C4-2B (cell line): ENCODE results near the gene RNF223.
"Not testable (repeated sequence)": the region's sequence is repeated elsewhere in the genome, so short reads cannot be mapped to it uniquely, and the experiment has no call there.

Experiments used
- H3K27ac ChIP-seq: fragments of 450-650 bp; 2 replicates; pipeline ENCODE4 v1.5.1; 2017
- ZFX ChIP-seq: fragments of 450-650 bp; IDR thresholded peaks from 2 replicates; pipeline ENCODE4 v1.6.1; 2017
- TF ChIP-seq, protein P1 (sequence below): fragments of 450-650 bp; conservative IDR thresholded peaks from 2 replicates; pipeline ENCODE4 v1.5.1; 2017; ENCODE audit warnings: mild to moderate bottlenecking

Gene RNF223

DNA sequence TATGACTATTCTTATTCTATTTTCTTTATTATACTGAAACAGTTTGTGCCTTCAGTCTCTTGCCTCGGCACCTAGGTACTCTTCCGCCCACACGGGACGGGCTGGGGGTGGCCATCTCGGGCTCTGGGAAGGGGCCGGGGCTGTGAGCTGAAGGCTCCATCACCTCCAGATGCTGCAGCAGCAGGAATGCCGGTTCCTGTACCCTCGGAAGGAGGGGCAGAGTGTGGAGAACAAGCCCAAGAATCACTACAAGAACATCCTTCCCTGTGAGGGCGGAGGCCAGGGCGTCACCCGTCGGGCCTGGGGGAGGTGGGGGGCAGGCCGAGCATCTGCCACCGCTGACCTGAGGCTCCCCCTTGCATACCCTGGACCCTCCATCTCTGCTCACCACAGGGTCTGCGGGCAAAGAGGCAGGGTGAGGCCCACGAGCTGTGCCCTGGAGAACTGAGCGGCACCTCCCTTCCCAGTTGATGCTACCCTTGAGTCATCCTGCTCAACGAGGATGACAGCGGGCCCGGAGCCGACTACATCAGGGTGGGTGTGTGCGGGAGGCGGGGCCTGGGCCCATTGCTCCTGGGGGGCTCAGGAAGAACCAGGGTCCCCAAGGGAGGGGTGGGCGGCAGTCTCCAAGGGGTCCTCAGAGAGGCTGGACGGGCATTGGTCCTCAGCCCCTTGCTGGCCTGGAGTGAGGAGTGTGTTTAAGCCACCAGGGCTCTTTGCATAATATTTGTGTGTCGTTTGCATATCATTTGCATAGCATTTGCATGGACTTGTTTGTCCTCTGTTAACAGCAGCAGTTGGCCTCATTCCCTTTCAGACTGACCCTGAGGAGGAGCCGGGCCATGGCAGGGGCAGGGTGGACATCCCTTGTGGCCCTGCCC, 7.5 kb downstream of the RNF223 start:
- TF ChIP-seq ZFX = no peak
- TF ChIP-seq, protein P1, sequence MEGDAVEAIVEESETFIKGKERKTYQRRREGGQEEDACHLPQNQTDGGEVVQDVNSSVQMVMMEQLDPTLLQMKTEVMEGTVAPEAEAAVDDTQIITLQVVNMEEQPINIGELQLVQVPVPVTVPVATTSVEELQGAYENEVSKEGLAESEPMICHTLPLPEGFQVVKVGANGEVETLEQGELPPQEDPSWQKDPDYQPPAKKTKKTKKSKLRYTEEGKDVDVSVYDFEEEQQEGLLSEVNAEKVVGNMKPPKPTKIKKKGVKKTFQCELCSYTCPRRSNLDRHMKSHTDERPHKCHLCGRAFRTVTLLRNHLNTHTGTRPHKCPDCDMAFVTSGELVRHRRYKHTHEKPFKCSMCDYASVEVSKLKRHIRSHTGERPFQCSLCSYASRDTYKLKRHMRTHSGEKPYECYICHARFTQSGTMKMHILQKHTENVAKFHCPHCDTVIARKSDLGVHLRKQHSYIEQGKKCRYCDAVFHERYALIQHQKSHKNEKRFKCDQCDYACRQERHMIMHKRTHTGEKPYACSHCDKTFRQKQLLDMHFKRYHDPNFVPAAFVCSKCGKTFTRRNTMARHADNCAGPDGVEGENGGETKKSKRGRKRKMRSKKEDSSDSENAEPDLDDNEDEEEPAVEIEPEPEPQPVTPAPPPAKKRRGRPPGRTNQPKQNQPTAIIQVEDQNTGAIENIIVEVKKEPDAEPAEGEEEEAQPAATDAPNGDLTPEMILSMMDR = no peak
- H3K27ac ChIP-seq = peak overlapping the region; percentile 75

DNA sequence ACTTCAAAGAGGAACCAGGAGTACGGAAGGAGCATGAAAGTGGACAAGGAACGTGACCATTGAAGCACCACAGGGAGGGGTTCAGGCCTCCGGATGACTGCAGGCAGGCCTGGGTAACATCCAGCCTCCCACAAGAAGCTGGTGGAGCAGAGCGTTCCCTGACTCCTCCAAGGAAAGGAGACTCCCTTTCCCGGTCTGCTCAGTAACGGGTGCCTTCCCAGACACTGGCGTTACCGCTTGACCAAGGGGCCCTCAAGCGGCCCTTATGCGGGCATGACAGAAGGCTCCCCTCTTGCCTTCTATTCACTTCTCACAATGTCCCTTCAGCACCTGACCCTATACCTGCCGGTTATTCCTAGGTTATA, 8.2 kb downstream of the RNF223 start:
- not testable (repeated sequence) for H3K27ac ChIP-seq

DNA sequence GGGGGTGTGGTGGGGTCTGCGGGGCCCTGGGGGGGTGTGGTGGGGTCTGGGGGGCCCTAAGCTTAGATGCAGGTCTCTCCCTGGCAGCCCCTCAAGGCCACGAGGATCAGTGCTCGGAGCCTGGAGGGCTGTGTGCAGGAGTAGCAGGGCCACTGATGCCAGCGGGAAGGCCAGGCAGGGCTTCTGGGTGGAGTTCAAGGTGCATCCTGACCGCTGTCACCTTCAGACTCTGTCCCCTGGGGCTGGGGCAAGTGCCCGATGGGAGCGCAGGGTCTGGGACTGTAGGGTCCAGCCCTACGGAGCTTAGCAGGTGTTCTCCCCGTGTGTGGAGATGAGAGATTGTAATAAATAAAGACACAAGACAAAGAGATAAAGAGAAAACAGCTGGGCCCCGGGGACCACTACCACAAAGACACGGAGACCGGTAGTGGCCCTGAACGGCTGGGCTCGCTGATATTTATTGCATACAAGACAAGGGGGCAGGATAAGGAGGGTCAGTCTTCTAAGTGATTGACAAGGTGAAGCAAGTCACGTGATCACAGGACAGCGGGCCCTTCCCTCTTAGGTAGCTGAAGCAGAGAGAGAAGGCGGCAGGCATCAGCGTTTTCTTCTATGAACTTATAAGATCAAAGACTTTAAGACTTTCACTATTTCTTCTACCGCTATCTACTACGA, 8.7 kb downstream of the RNF223 start:
- TF ChIP-seq ZFX = no peak
- TF ChIP-seq, protein P1 = no peak
- no peak overlapping the region for H3K27ac ChIP-seq

DNA sequence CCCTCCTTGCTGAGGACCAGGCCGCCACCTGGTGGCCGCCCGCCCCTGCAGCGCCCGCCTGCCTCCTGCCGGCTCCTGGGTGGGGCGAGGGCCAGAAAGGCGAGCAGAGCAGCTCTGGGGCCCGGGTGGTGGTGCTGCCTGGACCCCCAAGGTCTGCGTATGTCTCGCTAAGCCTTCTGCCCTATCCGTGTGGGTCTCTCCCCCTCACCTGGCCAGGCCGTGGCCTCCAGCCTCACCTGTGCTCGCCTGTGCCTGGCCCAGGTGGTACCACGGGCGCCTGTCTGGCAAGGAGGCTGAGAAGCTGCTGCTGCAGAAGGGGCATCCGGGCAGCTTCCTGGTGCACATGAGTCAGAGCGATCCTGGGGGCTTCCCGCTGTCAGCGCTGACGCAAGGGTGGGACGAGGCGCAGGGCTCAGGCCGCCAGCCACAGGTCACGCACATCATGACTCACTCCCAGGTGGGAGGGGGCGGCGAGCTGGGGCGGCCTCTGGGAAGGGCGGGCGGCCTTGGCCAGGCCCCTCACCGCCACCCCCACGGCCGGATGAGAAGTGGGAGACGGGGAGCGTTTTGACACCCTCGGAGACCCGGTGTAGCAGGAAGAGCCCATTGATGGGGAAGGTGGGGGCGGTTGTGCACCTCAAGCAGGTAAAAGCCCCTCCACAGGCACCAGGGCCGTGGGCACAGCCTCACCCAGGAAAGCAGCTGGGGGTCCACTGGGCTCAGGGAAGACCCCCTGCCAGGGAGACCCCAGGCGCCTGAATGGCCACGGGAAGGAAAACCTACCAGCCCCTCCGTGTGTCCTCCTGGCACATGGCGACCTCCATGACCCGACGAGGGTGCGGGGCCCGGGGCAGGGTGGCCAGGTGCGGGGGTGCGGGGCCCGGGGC, 9.9 kb downstream of the RNF223 start:
- no peak overlapping the region for H3K27ac ChIP-seq
- TF ChIP-seq ZFX = no peak
- TF ChIP-seq, protein P1 = peak; percentile 98

DNA sequence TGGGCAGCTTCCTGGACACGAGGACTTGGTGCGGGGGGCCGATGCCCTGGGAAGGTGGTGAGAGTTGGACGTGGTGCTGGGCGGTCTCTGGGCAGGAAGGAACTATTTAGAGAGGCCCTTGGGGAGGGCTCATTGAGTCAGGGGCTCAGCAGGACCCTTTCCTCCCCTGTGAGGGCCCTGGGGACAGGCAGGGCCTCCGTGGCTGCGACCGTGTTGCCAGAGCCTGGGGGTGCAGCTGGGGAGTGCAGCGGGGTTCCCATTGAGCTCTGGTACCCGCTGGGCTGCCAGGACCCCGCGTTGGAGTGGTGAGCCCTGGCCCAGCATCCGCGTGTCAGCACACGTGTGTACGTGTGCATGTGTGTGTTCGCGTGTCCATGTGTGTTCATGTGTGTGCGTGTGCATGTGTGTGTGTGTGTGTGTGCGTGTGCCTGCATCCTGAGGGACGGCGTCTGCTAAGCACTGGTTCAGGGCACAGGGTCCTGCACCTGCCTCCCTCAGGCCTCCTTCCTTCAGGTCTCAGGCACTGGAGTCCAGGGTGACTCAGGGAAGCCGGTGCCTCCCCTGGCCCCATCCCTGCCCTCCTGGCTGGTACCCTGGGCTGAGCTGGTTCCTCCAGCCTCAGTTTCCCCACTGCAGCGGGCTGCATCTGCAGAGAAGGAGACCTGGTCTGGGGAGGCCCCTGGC, 10.7 kb downstream of the RNF223 start:
- H3K27ac ChIP-seq = no peak overlapping the region
- no peak for TF ChIP-seq ZFX
- TF ChIP-seq, protein P1 = no peak

DNA sequence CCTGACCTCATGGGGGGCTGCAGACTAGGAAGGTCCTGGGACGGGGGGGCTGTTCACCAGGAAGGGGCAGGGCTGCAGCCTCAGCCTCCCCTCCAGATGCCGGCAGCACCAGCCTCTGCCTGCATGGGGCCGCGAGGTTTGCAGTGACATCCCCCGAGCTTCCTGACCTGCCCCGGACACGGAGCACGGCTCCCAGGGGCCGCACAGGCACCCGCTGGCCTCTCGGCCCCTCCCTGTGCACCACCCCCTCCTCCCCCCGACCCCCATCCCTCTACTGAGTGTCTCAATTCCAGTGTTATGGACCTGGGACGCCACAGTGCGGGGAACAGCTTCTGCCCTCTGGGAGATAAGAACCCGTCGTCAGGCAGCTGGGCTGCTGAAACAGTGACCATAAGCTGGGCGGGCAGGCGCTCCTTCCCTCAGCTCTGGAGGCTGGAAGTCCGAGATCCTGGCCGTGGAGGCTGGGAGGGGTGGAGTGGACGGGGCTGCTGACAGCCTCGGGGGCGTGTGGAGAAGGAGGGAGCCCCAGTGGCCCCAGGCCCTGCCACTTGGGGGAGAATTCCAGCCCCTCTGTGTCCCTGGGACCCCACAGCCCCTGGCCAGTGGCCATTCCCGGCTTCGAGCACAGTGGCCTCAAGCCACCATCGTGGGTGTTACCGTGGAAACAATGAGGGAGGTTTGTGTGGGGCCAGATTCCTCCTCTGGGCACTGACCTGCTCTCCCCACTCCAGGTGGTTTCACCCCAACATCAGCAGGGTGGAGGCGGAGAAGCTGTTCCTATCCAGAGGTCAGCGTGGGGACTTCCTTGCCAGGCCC, 11.6 kb downstream of the RNF223 start:
- H3K27ac ChIP-seq = no peak overlapping the region
- no peak for TF ChIP-seq ZFX
- TF ChIP-seq, protein P1 = no peak
